ENCODE measurements around the gene CIC. TPM values are rescaled to one million over a fixed set of nuclear protein-coding genes. Genes with fewer than 3 reads are reported as not detected.

The CIC gene
- total and polyA plus RNA-seq, 9 of the 15 experiments (the other 6 are each of a cell fraction or from before 2014, with no cell fraction given): 0.07 to 44.7 (median 8.6) TPM

DNA sequence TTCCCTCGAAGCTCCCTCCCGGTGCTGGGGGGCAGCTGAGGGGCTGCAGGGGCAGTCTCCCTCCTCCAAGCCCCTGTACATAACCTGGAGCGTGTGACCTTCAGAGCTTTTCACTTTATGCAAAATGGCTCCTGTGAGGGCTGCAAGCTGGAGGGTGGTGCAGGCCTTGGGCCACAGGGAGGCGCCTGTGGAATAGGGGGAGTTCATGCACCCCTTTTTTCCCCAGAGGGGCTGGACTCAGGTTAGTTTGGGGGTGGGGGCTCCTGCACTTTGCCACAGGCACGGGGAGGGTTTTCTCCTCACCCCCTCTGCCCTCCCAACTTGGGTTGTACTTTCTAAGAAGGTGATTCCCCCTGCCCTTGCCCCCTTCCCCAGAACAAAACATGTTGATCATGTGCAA, 26.3 kb downstream of the CIC start:
- Histone ChIP-seq H3K4me3 (no peak overlapping the region), H2AFZ (ENCODE audit: low read depth, low read length) (no peak overlapping the region), H3K9me3 (replicated peaks; ENCODE audit: control insufficient read depth, insufficient read depth, low read depth, low read length) (no peaks in the 10 kb centered on the region), H3K4me2 (ENCODE audit: insufficient read depth, low read length) (no peak overlapping the region), H3K27me3 (ENCODE audit: control insufficient read depth in 2 of 2, insufficient read depth in 2 of 2, low read length in 2 of 2) (no peaks in the 10 kb centered on the region), H3K9ac (ENCODE audit: insufficient read depth in 1 of 2, low read depth in 2 of 2, low read length in 2 of 2) (no peak overlapping the region), H4K20me1 (replicated peaks; ENCODE audit: control insufficient read depth, insufficient read depth, low read length) (peaks cover 7% of the 10 kb centered on the region; the same call in 1 of the 2 replicates), H3K4me1 (replicated peaks in 1 of 2; ENCODE audit: control insufficient read depth in 2 of 2, insufficient read depth in 2 of 2, low read length in 2 of 2) (peaks cover 0 to 60% of the 10 kb centered on the region in 2 experiments; a peak in 3 of 5 replicates), H3K36me3 (ENCODE audit: control insufficient read depth, insufficient read depth, low read length) (peaks cover 80% of the 10 kb centered on the region; the same call in 2 of the 3 replicates), H3K27ac (ENCODE audit: extremely low read depth, low read depth, low read length) (no peak overlapping the region), H3K9me1 (ENCODE audit: control insufficient read depth, insufficient read depth, low read length) (no peaks in the 10 kb centered on the region), H3K79me2 (ENCODE audit: control insufficient read depth, insufficient read depth, low read length) (no peaks in the 10 kb centered on the region)
- intact Hi-C loops (cut with micrococcal nuclease) (loop anchor here (5.0 kb wide), 1 partner anchor 53 kb away; the partner anchor contains the start of gene GSK3A), in situ Hi-C loops (cut with MboI) (no loop called here)
- WGBS (ENCODE audit: insufficient coverage, low coverage, missing lambda C conversion rate): 43% methylated on average over 2 of the region's 5 CpGs
- BruUV-seq (replicated peaks): TSS peak; percentile 40
- no peak for FAIRE-seq
- ChIA-PET CTCF (ENCODE audit: low intra/inter-chr PET ratio) (interaction anchor here (0.7 to 2.3 kb wide), 3 partner anchors 50 to 187 kb away, joined by 5 to 13 read pairs (median 9); partner anchors contain the start of gene POU2F2), POLR2A (interaction anchor here (1.4 kb wide), 1 partner anchor 85 kb away, joined by 4 read pairs; no protein-coding TSS in a partner anchor)
- DNase-seq (ENCODE audit: extremely low read depth in 1 of 4, low spot score in 3 of 4): no peak
- peak; percentile 6; the same call in 1 of the 3 replicates for ATAC-seq
- no peak for TF ChIP-seq SP1 (CRISPR knock-in tag; IDR thresholded peaks at IDR 0.05)
- TF ChIP-seq, protein P1, sequence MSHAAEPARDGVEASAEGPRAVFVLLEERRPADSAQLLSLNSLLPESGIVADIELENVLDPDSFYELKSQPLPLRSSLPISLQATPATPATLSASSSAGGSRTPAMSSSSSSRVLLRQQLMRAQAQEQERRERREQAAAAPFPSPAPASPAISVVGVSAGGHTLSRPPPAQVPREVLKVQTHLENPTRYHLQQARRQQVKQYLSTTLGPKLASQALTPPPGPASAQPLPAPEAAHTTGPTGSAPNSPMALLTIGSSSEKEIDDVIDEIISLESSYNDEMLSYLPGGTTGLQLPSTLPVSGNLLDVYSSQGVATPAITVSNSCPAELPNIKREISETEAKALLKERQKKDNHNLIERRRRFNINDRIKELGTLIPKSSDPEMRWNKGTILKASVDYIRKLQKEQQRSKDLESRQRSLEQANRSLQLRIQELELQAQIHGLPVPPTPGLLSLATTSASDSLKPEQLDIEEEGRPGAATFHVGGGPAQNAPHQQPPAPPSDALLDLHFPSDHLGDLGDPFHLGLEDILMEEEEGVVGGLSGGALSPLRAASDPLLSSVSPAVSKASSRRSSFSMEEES (CRISPR knock-in tag; IDR thresholded peaks at IDR 0.05): no peak
- TF ChIP-seq, protein P2, sequence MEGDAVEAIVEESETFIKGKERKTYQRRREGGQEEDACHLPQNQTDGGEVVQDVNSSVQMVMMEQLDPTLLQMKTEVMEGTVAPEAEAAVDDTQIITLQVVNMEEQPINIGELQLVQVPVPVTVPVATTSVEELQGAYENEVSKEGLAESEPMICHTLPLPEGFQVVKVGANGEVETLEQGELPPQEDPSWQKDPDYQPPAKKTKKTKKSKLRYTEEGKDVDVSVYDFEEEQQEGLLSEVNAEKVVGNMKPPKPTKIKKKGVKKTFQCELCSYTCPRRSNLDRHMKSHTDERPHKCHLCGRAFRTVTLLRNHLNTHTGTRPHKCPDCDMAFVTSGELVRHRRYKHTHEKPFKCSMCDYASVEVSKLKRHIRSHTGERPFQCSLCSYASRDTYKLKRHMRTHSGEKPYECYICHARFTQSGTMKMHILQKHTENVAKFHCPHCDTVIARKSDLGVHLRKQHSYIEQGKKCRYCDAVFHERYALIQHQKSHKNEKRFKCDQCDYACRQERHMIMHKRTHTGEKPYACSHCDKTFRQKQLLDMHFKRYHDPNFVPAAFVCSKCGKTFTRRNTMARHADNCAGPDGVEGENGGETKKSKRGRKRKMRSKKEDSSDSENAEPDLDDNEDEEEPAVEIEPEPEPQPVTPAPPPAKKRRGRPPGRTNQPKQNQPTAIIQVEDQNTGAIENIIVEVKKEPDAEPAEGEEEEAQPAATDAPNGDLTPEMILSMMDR (IDR thresholded peaks at IDR 0.05 in 2 of 3, conservative IDR thresholded peaks at IDR 0.05 in 1 of 3; ENCODE audit: insufficient read depth in 2 of 3, low read depth in 1 of 3, low read length in 3 of 3): 0 out of 6 replicates have a peak, but pooled peaks of 1 of the 3 experiments have one; percentile 26
